22Rv1 (cell line): Measurements from ENCODE around the gene GPRC5A.

Experiments used
- ZFX ChIP-seq: fragments of 450-650 bp; IDR thresholded peaks from 2 replicates; pipeline ENCODE4 v1.6.1; 2017; ENCODE audit warnings: antibody characterized with exemption, borderline replicate concordance
- TF ChIP-seq, protein P1 (sequence below): fragments of 450-650 bp; IDR thresholded peaks from 2 replicates; pipeline ENCODE4 v1.5.1; 2017; ENCODE audit warnings: mild to moderate bottlenecking

DNA sequence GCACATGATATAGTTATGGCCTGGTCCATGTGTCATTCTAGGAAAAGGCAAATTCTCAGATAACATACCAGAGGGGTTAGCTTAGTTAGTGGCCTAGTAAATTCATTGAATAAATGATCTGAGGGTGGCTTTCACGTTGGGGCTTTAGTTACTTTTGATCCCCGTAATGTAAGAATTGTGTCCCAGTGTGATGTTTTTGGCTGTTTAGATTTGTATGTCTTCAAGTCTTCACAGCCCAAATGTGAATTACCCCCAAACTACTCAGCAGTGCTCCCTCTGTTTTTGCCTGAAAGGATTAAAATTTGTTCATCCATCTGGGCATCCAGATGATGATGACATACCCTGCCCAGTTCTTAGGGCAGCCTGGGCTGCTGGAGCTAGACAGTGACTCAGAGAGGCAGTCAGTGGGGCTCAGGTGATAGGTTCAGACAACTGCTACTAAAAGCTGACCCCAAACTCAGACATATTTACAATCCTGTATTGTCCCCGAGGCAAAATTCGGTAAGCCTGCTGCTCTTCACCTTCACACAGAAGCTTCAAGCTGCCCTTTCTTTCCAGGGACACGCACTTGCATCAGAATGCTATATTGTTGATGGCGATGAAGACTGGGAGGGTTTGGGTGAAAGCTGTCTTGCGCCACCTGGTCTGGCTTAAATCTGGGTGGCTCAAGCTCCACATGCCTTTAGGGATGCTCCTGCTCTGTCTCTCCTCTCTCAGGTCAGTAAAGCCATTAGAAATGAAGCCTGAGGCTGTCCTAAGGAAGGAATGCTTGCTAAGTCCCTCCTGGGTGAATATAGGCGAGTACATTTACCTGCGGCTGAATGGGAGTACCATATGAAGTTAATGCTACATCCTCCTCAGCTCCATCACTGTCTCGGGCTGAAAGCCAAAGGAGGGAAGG is 50.3 kb downstream of the GPRC5A start:
- TF ChIP-seq, protein P1, sequence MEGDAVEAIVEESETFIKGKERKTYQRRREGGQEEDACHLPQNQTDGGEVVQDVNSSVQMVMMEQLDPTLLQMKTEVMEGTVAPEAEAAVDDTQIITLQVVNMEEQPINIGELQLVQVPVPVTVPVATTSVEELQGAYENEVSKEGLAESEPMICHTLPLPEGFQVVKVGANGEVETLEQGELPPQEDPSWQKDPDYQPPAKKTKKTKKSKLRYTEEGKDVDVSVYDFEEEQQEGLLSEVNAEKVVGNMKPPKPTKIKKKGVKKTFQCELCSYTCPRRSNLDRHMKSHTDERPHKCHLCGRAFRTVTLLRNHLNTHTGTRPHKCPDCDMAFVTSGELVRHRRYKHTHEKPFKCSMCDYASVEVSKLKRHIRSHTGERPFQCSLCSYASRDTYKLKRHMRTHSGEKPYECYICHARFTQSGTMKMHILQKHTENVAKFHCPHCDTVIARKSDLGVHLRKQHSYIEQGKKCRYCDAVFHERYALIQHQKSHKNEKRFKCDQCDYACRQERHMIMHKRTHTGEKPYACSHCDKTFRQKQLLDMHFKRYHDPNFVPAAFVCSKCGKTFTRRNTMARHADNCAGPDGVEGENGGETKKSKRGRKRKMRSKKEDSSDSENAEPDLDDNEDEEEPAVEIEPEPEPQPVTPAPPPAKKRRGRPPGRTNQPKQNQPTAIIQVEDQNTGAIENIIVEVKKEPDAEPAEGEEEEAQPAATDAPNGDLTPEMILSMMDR: no peak
- TF ChIP-seq ZFX: no peak
